Endodermal cell (in vitro differentiated cells): Measurements from ENCODE around the gene MVB12A. TPM values are rescaled to one million over a fixed set of nuclear protein-coding genes. Genes with fewer than 3 reads are reported as not detected.

Experiments used
- DNase-seq: peaks from one replicate; pipeline ENCODE4 v3.0.0-alpha.2; 2017
- H3K27ac ChIP-seq: 2 replicates; pipeline ENCODE4 v1.5.1; 2013; ENCODE audit warnings: mild to moderate bottlenecking, low read depth, low read length, moderate library complexity
- H3K27me3 ChIP-seq: 2 replicates; pipeline ENCODE4 v1.6.1; 2013; ENCODE audit warnings: mild to moderate bottlenecking, low read length, moderate library complexity; ENCODE audit not compliant: insufficient read depth, control insufficient read depth, poor library complexity, severe bottlenecking
- H3K36me3 ChIP-seq: 2 replicates; pipeline ENCODE4 v1.7.0; 2013; ENCODE audit warnings: mild to moderate bottlenecking, low read length, moderate library complexity; ENCODE audit not compliant: control insufficient read depth, insufficient read depth
- H3K4me1 ChIP-seq: one replicate; pipeline ENCODE4 v1.7.0; 2013; ENCODE audit warnings: low read length; ENCODE audit not compliant: control insufficient read depth, insufficient read depth
- H3K4me3 ChIP-seq: 2 replicates; pipeline ENCODE4 v1.5.1; 2013; ENCODE audit warnings: mild to moderate bottlenecking, low read length, moderate library complexity
- H3K9ac ChIP-seq: 2 replicates; pipeline ENCODE4 v1.6.1; 2013; ENCODE audit warnings: mild to moderate bottlenecking, low read length, moderate library complexity; ENCODE audit not compliant: poor library complexity, severe bottlenecking; ENCODE audit errors: extremely low read depth
- H3K9me3 ChIP-seq: 2 replicates; pipeline ENCODE4 v1.6.1; 2013; ENCODE audit warnings: mild to moderate bottlenecking, low read length, moderate library complexity; ENCODE audit not compliant: control insufficient read depth
- H3K27ac Mint-ChIP-seq: 2 replicates; pipeline ENCODE4 v1.8.0; 2020; ENCODE audit warnings: mixed read lengths
- H3K27me3 Mint-ChIP-seq: 2 replicates; pipeline ENCODE4 v1.8.0; 2021; ENCODE audit warnings: mild to moderate bottlenecking, mixed read lengths; ENCODE audit not compliant: insufficient read depth
- H3K36me3 Mint-ChIP-seq: 2 replicates; pipeline ENCODE4 v1.8.0; 2020; ENCODE audit warnings: low read depth, mixed read lengths
- H3K4me1 Mint-ChIP-seq: 2 replicates; pipeline ENCODE4 v1.8.0; 2020; ENCODE audit warnings: mixed read lengths
- H3K4me3 Mint-ChIP-seq: 2 replicates; pipeline ENCODE4 v1.8.0; 2020; ENCODE audit warnings: mild to moderate bottlenecking, moderate library complexity, mixed read lengths
- H3K9me3 Mint-ChIP-seq: 2 replicates; pipeline ENCODE4 v1.8.0; 2020; ENCODE audit warnings: mild to moderate bottlenecking, mixed read lengths
- WGBS, 2 experiments: methylation state at CpG; one replicate each; pipeline versions ENCODE4 v1.1.5 to v1.1.7; 2013; ENCODE audit warnings: missing lambda C conversion rate in 2 of 2, mixed read lengths in 1 of 2; ENCODE audit not compliant: insufficient coverage in 1 of 2, insufficient read length in 1 of 2; 5-methylcytosine and 5-hydroxymethylcytosine counted together
- total RNA-seq, 2 donors: library from RNA; stranded (reverse); fragmentation: NEBNext Ultra II Directional in 1 of 2; extraction: Animal tissue kit (Norgen Biotek cat#: 25700) in 1 of 2; gene quantifications; 2 replicates in 1 of 2; 3 replicates in 1 of 2; pipeline ENCODE4 v1.2.1, GENCODE V29; 2021
- TF ChIP-seq, protein P1 (sequence below): fragments of 200-600 bp; sonication (generic); conservative IDR thresholded peaks from 2 replicates; pipeline ENCODE4 v1.5.0; 2021; ENCODE audit warnings: antibody characterized with exemption, mild to moderate bottlenecking

Gene MVB12A
- total RNA-seq, 2 donors from 2014 or later: 63.1 to 64.8 TPM

DNA sequence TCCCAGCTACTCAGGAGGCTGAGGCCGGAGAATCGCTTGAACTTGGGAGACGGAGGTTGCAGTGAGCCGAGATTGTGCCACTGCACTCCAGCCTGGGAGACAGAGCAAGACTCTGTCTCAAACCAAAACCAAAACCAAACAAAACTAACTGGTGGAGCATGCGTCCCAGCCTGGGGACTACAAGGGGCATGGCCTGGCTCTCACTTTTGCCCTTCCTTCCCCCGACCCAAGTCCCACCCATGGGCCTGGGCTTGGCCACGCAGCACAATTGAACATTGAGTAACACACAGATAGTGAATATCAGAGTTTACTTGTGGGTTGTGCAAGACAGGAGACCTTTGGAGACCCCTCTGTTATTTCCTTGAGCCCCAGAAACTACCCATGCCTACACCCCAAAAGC lies 15.4 kb downstream of the MVB12A start:
- no peaks in the 10 kb centered on the region for H3K9me3 Mint-ChIP-seq
- no peak overlapping the region for H3K4me3 Mint-ChIP-seq
- H3K9ac ChIP-seq: no peak overlapping the region
- 89 to 100% methylated on average over 3 to 7 of the region's 7 CpGs for WGBS, 2 experiments
- peaks cover 6% of the 10 kb centered on the region for H3K36me3 Mint-ChIP-seq
- no peak overlapping the region for H3K27ac Mint-ChIP-seq
- no peaks in the 10 kb centered on the region for H3K27me3 ChIP-seq
- peaks cover 5% of the 10 kb centered on the region for H3K27me3 Mint-ChIP-seq
- no peaks in the 10 kb centered on the region for H3K4me1 ChIP-seq
- H3K9me3 ChIP-seq: no peaks in the 10 kb centered on the region
- peaks cover 4% of the 10 kb centered on the region for H3K36me3 ChIP-seq
- no peak overlapping the region for H3K4me3 ChIP-seq
- H3K4me1 Mint-ChIP-seq: no peaks in the 10 kb centered on the region
- DNase-seq: no peak
- TF ChIP-seq, protein P1, sequence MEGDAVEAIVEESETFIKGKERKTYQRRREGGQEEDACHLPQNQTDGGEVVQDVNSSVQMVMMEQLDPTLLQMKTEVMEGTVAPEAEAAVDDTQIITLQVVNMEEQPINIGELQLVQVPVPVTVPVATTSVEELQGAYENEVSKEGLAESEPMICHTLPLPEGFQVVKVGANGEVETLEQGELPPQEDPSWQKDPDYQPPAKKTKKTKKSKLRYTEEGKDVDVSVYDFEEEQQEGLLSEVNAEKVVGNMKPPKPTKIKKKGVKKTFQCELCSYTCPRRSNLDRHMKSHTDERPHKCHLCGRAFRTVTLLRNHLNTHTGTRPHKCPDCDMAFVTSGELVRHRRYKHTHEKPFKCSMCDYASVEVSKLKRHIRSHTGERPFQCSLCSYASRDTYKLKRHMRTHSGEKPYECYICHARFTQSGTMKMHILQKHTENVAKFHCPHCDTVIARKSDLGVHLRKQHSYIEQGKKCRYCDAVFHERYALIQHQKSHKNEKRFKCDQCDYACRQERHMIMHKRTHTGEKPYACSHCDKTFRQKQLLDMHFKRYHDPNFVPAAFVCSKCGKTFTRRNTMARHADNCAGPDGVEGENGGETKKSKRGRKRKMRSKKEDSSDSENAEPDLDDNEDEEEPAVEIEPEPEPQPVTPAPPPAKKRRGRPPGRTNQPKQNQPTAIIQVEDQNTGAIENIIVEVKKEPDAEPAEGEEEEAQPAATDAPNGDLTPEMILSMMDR: no peak
- H3K27ac ChIP-seq: no peak overlapping the region

DNA sequence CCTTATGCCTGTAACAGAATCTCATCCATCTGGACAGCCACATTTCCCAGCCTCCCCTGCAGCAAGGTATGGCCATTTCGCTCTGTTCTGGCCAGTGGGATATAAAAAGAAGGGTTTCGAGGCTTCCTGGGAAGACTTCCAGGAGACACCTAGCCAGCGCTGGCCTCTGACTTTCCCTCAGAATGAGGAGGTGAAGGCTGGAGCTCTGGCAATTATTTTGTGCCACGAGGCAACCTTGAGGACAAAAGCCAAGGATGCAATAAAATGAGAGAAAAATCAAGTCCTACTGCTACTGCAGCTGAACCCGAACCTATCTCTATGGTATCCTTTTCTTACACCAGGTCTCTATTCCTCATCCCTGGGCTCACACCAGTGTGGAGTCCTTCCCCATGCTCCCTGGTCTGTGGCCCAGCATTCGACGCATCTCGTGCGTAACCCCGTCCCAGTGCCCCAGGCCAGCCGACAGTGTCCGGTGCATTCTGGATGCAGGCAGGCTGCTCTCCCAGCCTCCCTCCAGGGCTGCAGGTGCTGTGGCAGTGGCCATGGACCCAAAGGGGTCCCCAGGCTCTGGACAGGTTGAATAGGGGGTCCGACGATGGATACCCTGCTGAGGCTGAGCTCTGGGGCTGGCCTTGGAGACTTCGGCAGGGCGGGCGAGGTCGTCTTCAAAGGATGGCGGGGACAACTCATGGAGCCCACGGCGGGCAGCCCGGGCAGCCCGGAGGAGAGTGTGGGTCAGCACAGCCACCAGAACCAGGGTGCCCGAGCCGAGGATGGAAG lies 16.4 kb downstream of the MVB12A start:
- H3K27ac Mint-ChIP-seq: no peak overlapping the region
- H3K4me1 ChIP-seq: no peaks in the 10 kb centered on the region
- no peak overlapping the region for H3K4me3 Mint-ChIP-seq
- DNase-seq: no peak
- no peak overlapping the region for H3K9ac ChIP-seq
- TF ChIP-seq, protein P1: no peak
- peaks cover 5% of the 10 kb centered on the region for H3K27me3 Mint-ChIP-seq
- H3K9me3 ChIP-seq: no peaks in the 10 kb centered on the region
- no peak overlapping the region for H3K4me3 ChIP-seq
- peaks cover 1% of the 10 kb centered on the region for H3K9me3 Mint-ChIP-seq
- WGBS, 2 experiments: 91 to 98% methylated on average over 19 to 25 of the region's 25 CpGs
- peaks cover 6% of the 10 kb centered on the region for H3K36me3 Mint-ChIP-seq
- no peaks in the 10 kb centered on the region for H3K4me1 Mint-ChIP-seq
- H3K27ac ChIP-seq: no peak overlapping the region
- no peaks in the 10 kb centered on the region for H3K27me3 ChIP-seq
- peaks cover 4% of the 10 kb centered on the region for H3K36me3 ChIP-seq

DNA sequence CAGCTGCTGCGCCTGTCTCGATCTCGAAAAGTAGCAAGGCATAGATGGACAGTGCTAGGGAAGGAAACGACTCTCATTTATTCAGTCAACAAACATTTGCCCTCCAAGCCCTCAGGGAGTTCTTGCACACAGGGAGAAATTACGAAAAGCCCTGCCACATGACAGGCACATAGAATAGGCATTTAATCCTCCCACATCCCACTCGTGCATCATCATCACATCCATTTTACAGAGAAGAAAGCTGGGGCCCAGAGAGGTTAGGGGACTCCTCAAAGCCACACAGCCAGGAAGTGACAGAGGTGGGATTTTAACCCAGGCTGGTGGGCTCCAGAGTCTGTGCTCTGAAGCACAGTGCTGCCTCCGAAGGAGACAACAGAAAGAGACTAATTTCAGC lies 17.0 kb downstream of the MVB12A start:
- Mint-ChIP-seq H3K27me3 (peaks cover 3% of the 10 kb centered on the region), H3K4me3 (no peak overlapping the region), H3K9me3 (peaks cover 7% of the 10 kb centered on the region), H3K36me3 (peaks cover 6% of the 10 kb centered on the region), H3K27ac (no peak overlapping the region), H3K4me1 (no peaks in the 10 kb centered on the region)
- no peak overlapping the region for H3K27ac ChIP-seq
- no peak for DNase-seq
- H3K4me1 ChIP-seq: no peaks in the 10 kb centered on the region
- TF ChIP-seq, protein P1: no peak
- WGBS, 2 experiments: 75 to 86% methylated on average over 3 to 7 of the region's 7 CpGs
- H3K9ac ChIP-seq: no peak overlapping the region
- H3K4me3 ChIP-seq: no peak overlapping the region
- peaks cover 4% of the 10 kb centered on the region for H3K36me3 ChIP-seq
- no peaks in the 10 kb centered on the region for H3K9me3 ChIP-seq
- H3K27me3 ChIP-seq: no peaks in the 10 kb centered on the region
